HG03064 (cell line): ENCODE data around the gene LNP1.

ENCODE experiments used
- ATAC-seq: cut with Tn5 transposase; IDR thresholded peaks from one replicate; pipeline ENCODE4 v1.9.1; 2021; ENCODE audit warnings: low read depth; ENCODE audit not compliant: unreplicated experiment

LNP1 gene

DNA sequence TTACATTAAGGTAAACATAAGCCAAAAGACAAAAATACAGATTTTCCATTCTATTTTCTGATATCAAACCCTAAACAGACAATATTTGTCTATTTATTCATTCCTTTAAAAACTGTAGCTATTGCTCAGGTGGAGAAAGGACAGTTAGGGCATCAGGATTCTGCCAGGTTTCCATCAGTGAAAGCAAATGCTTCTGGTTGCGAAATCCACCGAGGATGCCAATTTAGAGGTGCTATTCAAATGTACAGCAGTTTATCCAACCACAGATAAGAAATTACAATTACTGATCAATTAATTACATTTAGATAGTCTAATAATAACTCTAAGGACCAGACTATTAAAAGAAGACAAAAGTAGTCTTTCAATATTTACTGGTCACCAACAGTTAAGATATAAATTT is 4.4 kb upstream of the LNP1 start:
- no peak for ATAC-seq

DNA sequence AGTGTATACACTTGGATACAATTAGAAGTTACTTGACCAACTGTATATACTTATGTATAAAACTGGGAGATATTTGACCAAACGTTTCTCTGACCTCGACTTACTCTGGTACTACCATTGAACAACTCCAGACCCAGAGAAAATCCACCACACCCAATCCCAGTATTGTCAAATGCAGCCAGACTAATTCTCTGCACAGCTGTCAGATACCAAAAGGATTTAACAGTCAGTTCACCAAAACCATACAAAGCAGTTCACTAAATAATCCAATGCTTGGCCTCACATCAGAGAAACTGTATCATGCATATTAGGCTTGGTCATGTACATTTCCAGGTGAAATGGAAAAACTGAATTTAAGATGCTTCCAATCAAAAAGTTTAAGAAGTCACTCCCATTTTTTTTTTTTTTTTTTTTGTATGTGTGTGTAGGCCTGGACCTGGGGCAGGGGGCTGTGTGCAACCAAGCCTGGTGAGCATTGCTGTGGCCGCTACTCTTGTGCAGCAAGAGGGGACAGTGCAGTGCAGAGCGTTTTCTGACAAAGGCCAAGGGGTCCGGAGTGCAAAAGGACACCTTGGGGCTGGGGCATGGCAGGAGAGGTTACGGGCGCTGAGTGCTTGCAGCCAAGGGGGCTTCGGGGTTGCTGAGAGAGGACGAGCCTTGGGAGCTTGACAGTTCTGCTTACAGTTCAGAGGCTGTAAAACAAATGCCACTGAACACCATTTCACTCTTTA is 1.8 kb upstream of the LNP1 start:
- no peak for ATAC-seq

DNA sequence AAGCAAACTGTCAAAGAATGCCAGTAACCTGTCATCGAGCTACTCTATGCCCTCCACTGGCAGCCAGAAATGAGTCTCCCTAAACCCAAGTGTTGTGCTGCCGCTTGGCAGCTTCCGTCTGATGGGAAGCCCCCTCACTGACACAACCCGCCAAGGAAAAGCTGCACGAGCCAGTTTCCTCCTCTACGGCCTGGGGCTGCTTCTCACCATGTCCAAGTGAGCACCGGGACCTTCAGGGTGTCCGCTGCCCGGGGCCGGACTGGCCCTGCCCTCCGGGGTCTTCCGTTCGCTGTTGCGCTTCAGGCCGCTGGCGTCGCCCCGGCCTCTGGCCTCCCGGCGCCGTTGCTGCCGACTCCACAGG is 940 bp upstream of the LNP1 start:
- ATAC-seq = peak; percentile 18

DNA sequence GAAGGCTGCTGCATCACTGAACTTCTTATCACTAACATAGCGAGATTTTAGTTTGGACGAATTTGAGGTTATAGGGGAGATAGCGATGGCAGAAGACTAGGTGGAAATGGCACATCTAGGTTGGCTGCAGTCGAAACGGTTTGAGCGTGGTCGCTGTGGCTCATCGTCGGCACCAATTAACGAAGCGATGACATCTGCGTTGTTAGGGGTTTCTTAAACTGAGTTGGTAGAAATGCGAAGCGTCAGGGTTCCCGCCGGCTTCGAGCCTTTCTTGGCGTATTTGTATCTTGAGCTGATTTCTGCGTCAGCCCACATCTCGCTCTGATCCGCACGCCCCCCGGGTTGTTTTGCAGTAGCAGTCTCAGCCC is 319 bp downstream of the LNP1 start:
- peak; percentile 12 for ATAC-seq

DNA sequence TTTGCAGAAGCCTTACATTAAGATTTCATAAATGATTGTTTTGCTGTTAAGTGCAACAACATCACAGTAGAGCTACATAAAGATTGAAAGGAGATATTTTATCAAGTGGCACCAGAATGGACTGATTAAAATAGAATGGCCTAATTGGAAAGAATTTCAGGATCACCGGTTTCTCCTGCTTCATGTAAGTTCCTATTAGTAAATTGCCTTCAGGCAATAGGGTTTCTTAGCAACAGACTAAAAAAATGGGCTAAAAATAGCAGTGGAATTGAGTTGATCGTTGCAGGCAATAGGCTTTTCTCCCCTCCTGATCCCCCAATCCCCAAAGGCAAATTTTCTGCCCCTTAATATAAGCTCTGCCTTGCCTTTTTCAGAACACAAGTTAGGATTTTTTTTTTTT is 917 bp downstream of the LNP1 start:
- no peak for ATAC-seq

DNA sequence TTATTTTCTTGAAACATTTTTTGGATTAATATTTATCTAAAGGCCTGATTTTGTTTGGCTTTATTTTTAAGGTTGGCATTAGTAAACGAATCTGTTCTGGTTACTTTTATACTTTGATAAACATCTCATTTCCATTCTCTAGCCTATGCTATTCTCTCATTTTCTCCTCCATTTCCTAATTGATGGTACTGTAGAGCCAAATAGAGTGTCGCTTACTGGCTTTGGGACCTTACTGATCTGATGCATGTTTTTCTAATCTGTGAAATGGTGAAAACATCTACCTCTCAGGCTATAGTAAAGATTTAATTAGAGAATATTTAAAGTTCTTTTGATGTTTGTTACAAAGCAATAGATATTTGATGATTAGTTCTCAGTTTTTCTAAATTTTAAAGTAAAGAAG is 1.6 kb downstream of the LNP1 start:
- no peak for ATAC-seq

DNA sequence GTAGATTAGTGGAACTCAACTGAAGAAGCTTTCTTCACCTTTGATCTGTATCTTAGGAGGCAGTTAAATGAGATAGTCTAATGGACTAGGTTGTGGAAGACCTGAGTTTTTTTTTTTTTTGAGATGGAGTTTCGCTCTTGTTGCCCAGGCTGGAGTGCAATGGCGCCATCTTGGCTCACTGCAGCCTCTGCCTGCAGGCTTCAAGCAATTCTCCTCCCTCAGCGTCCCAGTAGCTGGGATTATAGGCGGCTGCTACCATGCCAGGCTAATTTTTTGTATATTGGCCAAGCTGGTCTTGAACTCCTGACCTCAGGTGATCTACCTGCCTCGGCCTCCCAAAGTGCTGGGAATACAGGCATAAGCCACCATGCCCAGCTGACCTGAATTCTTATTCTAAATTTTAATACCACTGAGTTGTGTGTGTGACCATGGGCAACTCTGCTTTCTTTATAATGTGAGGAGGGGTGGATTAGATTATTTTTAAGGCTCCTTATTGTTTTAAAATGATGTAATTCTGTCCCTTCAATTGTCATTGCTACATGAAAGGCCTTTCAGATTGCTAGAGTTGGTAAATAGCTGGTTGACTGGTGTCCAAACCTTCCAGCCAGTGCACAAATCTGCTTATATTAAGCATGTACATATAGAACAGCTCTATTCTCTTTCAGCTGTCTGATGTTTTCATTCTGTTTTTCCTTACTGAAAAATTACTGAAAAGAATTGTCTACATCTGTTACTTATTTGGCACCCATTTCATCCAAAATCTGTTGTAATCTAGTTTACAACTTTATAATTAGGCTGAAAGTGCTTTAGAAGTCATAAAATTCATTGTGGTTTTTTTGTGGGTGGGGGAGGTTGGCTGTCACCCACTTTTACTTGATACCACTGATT is 2.3 kb downstream of the LNP1 start:
- ATAC-seq = no peak

DNA sequence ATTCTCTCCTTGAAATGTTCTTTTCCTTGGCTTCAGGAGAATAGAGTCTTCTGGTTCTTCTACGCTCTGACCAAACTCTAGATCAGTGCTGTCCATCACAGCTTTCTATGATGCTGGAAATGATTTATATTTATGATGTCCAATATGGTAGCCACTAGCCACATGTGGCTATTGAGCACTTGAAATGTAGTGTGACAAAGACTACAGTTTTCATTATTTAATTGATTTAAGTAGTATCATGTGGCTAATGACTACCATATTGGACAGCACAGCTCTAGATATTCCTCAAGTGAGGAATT is 2.9 kb downstream of the LNP1 start:
- ATAC-seq = no peak

DNA sequence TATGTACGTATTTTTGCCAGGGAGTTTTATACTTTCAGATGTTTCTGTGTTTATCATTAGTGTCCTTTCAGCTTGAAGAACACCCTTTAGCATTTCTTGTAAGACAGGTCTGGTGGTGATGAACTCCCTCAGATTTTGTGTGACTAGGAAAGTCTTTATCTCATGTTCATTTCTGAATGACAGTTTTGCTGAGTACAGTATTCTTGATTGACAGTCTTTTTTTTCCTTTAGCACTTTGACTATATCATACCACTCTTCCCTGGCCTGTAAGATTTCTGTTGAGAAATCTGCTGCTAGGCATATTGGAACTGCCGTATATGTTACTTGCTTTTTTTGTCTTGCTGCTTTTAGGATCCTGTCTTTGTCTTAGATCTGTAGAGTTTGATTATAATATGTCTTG is 5.8 kb downstream of the LNP1 start:
- ATAC-seq = no peak

DNA sequence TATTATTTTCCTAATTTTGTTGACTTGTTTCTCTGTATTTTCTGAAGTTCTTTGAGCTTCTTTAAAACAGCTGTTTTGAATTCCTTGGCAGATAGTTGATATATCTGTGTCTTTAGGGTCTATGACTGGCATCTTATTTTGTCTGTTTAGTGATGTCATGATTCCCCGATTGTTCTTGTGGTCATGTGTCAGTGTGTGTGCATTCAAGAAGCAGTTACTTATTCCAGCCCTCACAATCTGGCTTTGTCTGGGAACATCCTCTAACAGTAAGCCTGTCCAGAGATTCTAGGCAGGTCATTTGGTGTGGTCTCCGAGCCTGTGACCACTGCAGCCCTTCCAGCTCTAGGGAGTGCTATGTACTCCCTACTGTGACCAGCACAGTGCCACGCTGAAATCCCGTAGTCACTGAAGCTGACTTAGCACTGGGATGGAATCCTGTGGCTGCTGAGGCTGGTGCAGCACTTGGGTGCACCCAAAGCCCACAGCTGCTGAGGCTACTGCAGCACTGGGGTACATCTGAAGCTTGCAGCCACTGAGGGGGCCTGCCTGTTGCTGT is 6.7 kb downstream of the LNP1 start:
- ATAC-seq = no peak

DNA sequence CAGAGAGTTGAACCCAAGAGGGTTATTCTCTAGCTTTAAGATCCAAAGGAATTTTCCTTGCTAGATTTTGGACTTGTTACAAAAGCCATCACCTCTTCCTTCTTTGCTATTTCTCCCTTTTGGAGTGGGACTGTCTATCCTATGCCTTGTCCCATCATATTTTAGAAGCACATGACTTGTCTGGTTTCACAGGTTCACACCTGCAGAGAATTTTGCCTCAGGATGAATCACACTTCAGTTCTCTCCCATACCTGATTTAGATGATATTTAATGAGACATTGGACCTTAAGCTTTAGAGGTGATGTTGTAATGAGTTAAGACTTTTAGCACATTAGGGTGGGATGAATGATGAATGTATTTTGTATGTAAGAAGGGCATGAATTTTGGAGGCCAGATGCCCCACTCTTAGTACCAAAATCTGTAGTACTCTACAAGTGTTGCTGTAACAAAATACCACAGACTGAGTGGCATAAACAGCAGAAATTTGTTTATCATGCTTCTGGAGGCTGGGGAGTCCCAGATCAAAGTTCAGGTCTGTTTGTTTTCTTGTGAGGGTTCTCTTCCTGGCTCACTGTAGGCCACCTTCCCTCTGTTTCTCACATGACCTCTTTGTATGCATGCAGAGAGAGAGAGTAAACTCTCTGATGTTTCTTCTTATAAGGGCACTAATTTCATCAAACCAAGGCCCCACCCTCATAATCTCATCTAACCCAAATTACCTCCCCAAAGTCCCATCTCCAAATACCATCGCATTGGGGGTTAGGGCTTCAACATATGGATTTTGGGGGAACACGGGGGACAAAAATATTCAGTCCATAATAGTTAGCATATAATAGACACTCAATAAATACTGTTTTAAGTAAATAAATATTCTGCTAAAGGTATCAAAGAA is 10.0 kb downstream of the LNP1 start:
- ATAC-seq = no peak

DNA sequence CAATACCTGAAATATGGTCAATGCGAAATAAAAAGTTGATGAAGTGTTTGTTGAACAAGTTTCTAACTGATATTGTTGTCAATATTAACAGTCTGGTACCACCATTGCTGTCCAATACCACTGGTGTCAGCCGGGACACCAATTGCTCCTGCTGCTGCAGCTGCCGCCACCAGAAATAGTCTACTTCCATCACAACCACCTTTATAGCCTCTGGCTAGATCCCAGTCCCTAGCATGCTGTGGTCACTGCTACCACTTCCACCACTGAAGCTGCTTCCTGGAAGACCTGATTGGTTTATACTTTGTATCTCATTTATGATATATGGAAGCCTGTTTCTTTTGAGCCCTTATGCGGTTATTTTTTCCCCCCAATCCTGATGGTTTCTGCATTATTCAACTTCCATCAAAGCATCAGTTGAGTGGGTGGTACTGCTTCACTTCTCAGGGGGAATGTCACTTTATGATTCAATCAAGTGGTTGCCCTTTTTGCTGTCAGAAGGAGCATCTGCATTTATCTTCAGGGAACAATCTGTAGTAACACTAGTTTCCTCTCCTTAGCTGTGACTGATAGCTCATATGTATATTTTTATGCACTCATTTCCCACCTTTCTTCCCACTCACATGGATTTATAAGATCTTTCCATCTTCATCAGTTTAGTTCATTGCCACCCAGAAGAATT is 11.7 kb downstream of the LNP1 start:
- ATAC-seq = no peak

DNA sequence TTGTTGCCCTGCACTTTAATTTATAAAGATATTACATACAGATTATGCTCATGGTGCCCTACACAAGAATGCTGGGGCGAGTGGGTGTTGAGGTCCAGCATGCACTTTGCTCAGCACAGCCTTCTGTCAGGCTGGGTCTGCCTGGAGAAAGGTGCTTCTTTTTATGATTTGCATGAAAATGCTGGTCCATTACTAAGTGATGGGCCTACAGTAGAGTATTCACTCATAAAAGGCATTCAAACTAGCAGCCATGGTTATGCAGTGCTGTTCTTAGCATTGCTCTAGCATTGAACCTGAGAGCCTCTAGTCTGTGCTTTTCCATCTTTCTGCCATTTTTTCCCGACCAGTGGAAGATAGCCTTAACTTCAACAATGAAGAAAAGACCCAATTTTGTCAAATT is 12.3 kb downstream of the LNP1 start:
- ATAC-seq = no peak

DNA sequence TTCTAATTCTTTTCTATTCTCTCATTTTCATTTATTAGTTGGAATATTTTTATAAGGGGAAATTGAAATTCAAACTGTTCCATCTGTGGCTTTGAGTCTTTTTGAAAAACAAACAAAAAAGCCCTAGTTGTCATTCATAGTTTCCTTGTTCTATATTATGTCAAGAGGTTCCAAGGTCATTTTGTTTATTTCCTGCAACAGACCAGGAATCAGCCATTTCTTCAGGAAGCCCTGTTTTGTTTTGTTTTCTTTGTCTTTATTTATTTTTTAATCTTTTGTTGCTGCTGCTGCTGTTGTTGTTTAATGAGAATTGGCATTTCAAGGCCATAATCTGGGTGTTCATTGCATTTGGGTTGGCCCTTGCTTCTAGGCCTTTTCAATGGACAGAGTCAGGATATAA is 14.8 kb downstream of the LNP1 start:
- no peak for ATAC-seq

DNA sequence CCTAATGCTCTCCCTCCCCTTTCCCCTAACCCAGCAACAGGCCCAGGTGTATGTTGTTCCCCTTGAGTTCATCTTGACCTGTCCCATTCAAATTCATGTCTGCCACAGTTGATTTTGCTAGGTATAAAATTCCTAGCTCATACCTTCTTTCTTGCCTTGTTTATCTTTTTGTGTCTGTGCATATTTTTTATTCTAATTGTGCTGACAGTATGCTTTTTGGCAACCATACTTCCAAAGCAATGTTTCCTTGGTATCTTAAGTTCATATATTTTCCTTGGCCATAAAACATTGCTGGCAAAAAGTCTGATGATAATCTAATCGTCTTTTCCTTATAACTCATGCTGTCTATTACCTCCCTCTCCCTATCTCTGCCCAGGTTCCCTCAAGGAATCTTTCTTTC is 15.5 kb downstream of the LNP1 start:
- no peak for ATAC-seq

DNA sequence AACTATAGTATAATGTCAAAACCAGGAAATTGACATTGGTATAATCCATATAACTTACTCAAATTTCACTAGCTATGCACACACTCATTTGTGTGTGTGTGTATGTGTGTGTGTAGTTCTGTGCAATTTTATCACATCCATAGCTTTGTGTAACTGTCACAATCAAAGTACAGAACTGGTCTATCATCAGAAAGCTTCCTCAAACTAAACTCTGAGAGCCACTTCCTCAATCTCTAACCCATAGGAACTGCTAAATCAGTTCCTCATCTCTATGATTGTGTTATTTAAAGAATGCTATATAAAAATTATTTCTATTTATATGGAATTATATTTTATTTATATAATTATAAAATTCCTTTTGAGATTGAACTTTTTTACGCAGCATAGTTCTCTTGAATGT is 18.1 kb downstream of the LNP1 start:
- no peak for ATAC-seq

DNA sequence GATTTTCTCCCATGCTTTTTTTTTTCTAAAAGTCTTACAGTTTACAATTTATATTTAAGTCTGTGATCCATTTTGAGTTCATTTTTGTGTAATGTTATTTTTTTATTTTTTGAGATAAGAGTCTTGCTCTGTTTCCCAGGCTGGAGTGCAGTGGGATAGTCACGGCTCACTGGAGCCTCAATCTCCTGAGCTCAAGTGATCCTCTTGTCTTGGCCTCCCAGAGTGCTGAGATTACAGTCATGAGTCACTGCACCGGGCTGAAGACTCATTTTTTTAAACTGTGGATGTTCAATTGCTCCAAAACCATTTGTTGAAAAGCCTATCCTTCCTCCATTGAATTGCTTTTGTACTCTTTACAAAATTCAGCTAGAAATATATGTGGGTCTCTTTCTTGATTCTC is 19.5 kb downstream of the LNP1 start:
- no peak for ATAC-seq

DNA sequence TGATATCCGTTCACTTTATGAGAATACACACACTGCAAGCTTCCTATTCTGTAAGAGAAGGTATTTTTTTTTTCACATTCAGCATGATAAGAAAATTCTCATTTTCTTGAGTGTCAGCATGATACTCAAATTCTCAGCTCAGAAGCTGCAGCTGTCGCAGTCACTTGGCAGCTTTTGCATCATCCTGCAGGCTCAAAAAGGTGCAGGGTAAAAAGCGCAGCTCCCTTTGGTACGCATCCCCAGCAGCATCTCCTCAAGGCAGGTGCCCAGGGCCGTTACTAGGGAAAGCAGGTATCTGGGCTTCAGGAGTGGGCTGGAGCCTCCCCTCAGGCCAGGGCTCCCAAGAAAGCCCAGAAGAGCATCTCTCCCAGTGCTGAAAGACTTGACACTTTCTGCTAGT is 22.3 kb downstream of the LNP1 start:
- ATAC-seq = no peak

DNA sequence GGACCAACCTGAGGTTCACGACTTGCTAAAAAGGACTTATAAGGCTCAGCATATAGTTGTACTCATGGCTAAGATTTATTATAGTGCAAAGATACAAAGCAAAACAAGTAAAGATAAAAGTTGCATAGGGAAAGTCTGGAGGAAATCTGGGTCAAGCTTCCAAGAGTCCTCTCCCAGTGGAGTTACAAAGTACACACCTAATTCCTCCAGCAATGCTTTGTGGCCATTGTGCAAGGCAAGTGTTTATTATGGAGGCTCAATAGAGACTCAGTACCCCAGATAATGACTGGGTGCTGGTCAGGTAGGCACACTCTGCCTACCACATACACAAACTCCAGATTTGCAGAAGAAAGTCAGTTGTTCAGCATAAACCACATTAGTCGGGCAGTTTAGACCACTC is 22.9 kb downstream of the LNP1 start:
- ATAC-seq = no peak

DNA sequence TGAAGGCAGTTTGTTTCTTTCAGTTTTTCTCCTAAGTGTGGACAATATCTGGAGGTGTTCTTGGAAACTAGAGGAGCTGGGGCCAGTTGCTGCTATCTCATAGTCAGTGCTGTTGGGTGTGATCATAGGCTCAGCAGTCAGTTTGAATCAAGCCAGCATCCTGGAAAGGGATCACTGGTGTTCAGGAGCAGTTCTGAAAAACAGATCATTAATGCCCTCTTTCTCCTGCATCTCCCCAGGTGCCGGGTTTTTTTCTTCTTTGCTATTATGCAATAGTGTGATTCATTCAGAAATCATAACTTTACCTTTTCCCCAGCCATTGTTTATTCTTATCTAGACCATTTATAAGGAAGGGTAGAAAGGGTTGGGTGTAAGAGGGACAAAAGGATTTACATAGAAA is 24.0 kb downstream of the LNP1 start:
- no peak for ATAC-seq
